Endothelial cell of umbilical vein (primary cell): ENCODE data around the gene PFN3. TPM values are rescaled to one million over a fixed set of nuclear protein-coding genes. Genes with fewer than 3 reads are reported as not detected.

Experiments used
- BruUV-seq: library from RNA; stranded (reverse); fragments of 400-500 nt; replicated peaks from 2 replicates; lab custom pipeline; 2021; lab: Mats Ljungman, UMichigan
- CTCF ChIA-PET: fragments of 300-600, 350-600 bp; sonication (Branson Sonifier 250); formaldehyde crosslinking; loops from one replicate; lab custom pipeline; 2021; ENCODE audit warnings: antibody characterized with exemption, inconsistent platforms; lab: Charles Lee
- POLR2A ChIA-PET: fragments of 300-600, 350-600 bp; sonication (Branson Sonifier 250); formaldehyde crosslinking; loops from one replicate; lab custom pipeline; 2021; ENCODE audit warnings: antibody characterized with exemption, inconsistent platforms; lab: Charles Lee
- DNase-seq: peaks from one replicate; pipeline ENCODE4 v3.0.0-alpha.2; 2011; ENCODE audit warnings: low read depth, low spot score
- FAIRE-seq: peaks from 2 replicates; lab custom pipeline; 2011; peaks lifted over from hg19 to GRCh38; lab: Jason Lieb, UNC
- H2AFZ ChIP-seq: 2 replicates; pipeline ENCODE4 v1.6.0; 2012; ENCODE audit warnings: low read depth, low read length, control low read depth, inconsistent platforms
- H3K27ac ChIP-seq: 2 replicates; pipeline ENCODE4 v1.5.1; 2011; ENCODE audit warnings: low read depth, mild to moderate bottlenecking, control low read depth, low read length, moderate library complexity; ENCODE audit not compliant: insufficient read depth
- H3K27me3 ChIP-seq, 2 experiments: 2 replicates each; pipeline versions ENCODE4 v1.6.0 to v1.6.1; 2011; ENCODE audit warnings: low read length in 2 of 2, mixed read lengths in 1 of 2; ENCODE audit not compliant: control insufficient read depth in 2 of 2, insufficient read depth in 2 of 2
- H3K36me3 ChIP-seq, 2 experiments: 2 replicates in 1 of 2; 3 replicates in 1 of 2; pipeline ENCODE4 v1.5.1; 2011; ENCODE audit warnings: low read length in 2 of 2, mild to moderate bottlenecking in 1 of 2, moderate library complexity in 1 of 2; ENCODE audit not compliant: control insufficient read depth in 2 of 2, insufficient read depth in 2 of 2; ENCODE audit errors: extremely low read depth in 1 of 2
- H3K4me1 ChIP-seq: 3 replicates; pipeline ENCODE4 v1.5.1; 2011; ENCODE audit warnings: mild to moderate bottlenecking, low read length; ENCODE audit not compliant: control insufficient read depth, insufficient read depth; ENCODE audit errors: extremely low read depth
- H3K4me2 ChIP-seq: 2 replicates; pipeline ENCODE4 v1.6.1; 2011; ENCODE audit warnings: low read length, control low read depth, mixed read lengths; ENCODE audit not compliant: insufficient read depth
- H3K4me3 ChIP-seq, 3 experiments: fragments of 200-600 bp in 1 of 3; sonication (generic), shearing (Covaris generic) in 1 of 3; replicated peaks in 1 of 3; 2 replicates each; pipeline ENCODE4 v1.5.1; 2011 to 2016; ENCODE audit warnings: control low read depth in 3 of 3, low read length in 3 of 3, mild to moderate bottlenecking in 2 of 3, inconsistent platforms in 1 of 3, low read depth in 1 of 3, moderate library complexity in 1 of 3; ENCODE audit not compliant: insufficient read depth in 1 of 3
- H3K79me2 ChIP-seq: 2 replicates; pipeline ENCODE4 v1.6.0; 2012; ENCODE audit warnings: low read length, inconsistent platforms; ENCODE audit not compliant: control insufficient read depth, insufficient read depth
- H3K9ac ChIP-seq: replicated peaks from 2 replicates; pipeline ENCODE3; 2011; ENCODE audit warnings: low read length, control low read depth; ENCODE audit not compliant: insufficient read depth; ENCODE audit errors: extremely low read depth
- H3K9me1 ChIP-seq: replicated peaks from 3 replicates; pipeline ENCODE4 v1.6.0; 2011; ENCODE audit warnings: mild to moderate bottlenecking, low read length; ENCODE audit not compliant: control insufficient read depth, insufficient read depth; ENCODE audit errors: extremely low read depth
- H3K9me3 ChIP-seq: replicated peaks from 2 replicates; pipeline ENCODE4 v1.5.1; 2012; ENCODE audit warnings: low read length, inconsistent platforms; ENCODE audit not compliant: control insufficient read depth, insufficient read depth
- H4K20me1 ChIP-seq: replicated peaks from 2 replicates; pipeline ENCODE3; 2011; ENCODE audit warnings: mild to moderate bottlenecking, low read length; ENCODE audit not compliant: control insufficient read depth, insufficient read depth; ENCODE audit errors: extremely low read depth
- EZH2 ChIP-seq: IDR thresholded peaks from 2 replicates; pipeline ENCODE4 v1.6.1; 2012; ENCODE audit warnings: borderline replicate concordance, low read depth, mild to moderate bottlenecking, moderate library complexity, low read length, inconsistent platforms; ENCODE audit not compliant: severe bottlenecking
- FOS ChIP-seq: IDR thresholded peaks from 2 replicates; pipeline ENCODE4 v1.6.1; 2011; ENCODE audit warnings: mild to moderate bottlenecking, low read length, moderate library complexity, borderline replicate concordance; ENCODE audit not compliant: insufficient read depth
- GATA2 ChIP-seq: IDR thresholded peaks from 2 replicates; pipeline ENCODE4 v1.7.0; 2011; ENCODE audit warnings: low read depth, mild to moderate bottlenecking, moderate library complexity, mixed read lengths, low read length; ENCODE audit not compliant: insufficient read length, insufficient read depth
- JUN ChIP-seq: IDR thresholded peaks from 2 replicates; pipeline ENCODE4 v1.6.1; 2011; ENCODE audit warnings: borderline replicate concordance, low read depth; ENCODE audit not compliant: insufficient read length, insufficient read depth
- MAX ChIP-seq: IDR thresholded peaks from 2 replicates; pipeline ENCODE4 v1.6.1; 2011; ENCODE audit not compliant: insufficient read depth, insufficient read length
- MYC ChIP-seq: IDR thresholded peaks from one replicate; pipeline ENCODE4 v1.6.1; 2011; ENCODE audit warnings: mild to moderate bottlenecking, low read depth, low read length
- POLR2A ChIP-seq: IDR thresholded peaks from 2 replicates; pipeline ENCODE4 v1.6.1; 2012; ENCODE audit warnings: low read depth, mild to moderate bottlenecking, control low read depth, low read length
- POLR2AphosphoS5 ChIP-seq: IDR thresholded peaks from 2 replicates; pipeline ENCODE4 v1.6.1; 2012; ENCODE audit warnings: low read depth, mild to moderate bottlenecking, control low read depth, low read length, moderate library complexity; ENCODE audit not compliant: insufficient read depth
- dilution Hi-C: fragments of 300-500 bp; cut with MboI; formaldehyde crosslinking; loops from one replicate; pipeline ENCODE4 v1.15.0; 2019; ENCODE audit warnings: low sequenced_read_pairs; ENCODE audit not compliant: extremely low pct_ligation_motif_present
- intact Hi-C: fragments of 100-400 bp; cut with micrococcal nuclease; formaldehyde crosslinking; loops from one replicate; pipeline ENCODE4 v1.10.0; 2022
- polyA plus RNA-seq, 4 experiments: library from polyadenylated mRNA; depleted of rRNA in 3 of 4; stranded (reverse) in 3 of 4; unstranded in 1 of 4; fragments of >200 nt; gene quantifications; 2 replicates each; pipeline versions ENCODE4 v1.2.1 to v1.2.3, GENCODE V29; 2011 to 2012; ENCODE audit warnings: missing spikeins in 1 of 4
- total RNA-seq: library from RNA; stranded (reverse); gene quantifications from 2 replicates; pipeline ENCODE4 v1.2.3, GENCODE V29; 2021
- TF ChIP-seq, protein P1 (sequence below), 2 donors: IDR thresholded peaks; 1 replicate in 1 of 2; 2 replicates in 1 of 2; pipeline ENCODE4 v1.5.1; 2011; ENCODE audit warnings: low read length in 2 of 2, mild to moderate bottlenecking in 2 of 2, moderate library complexity in 2 of 2, control low read depth in 1 of 2, inconsistent platforms in 1 of 2, low read depth in 1 of 2; ENCODE audit not compliant: insufficient read depth in 1 of 2; ENCODE audit errors: extremely low read depth in 1 of 2

The PFN3 gene
- total and polyA plus RNA-seq, 2 donors (not counting 3 experiments of a cell fraction or from before 2014, with no cell fraction given): not detected

GRCh38 chr5:177365845-177366527 is 34.5 kb downstream of the PFN3 start:
- peak overlapping the region; percentile 94 for H2AFZ ChIP-seq
- no peaks in the 10 kb centered on the region for H3K9me3 ChIP-seq
- no TSS peak for BruUV-seq
- no peaks in the 10 kb centered on the region for H3K79me2 ChIP-seq
- peak overlapping the region; percentile 78 for H3K9ac ChIP-seq
- no peak for DNase-seq
- H3K36me3 ChIP-seq: no peaks in the 10 kb centered on the region
- H4K20me1 ChIP-seq: no peaks in the 10 kb centered on the region
- POLR2A ChIA-PET: interaction anchor here (1.3 kb wide), 1 partner anchor 132 kb away, joined by 3 read pairs; the partner anchor contains the start of gene PDLIM7
- no peak for FAIRE-seq
- peaks cover 16% of the 10 kb centered on the region for H3K4me1 ChIP-seq
- TF ChIP-seq FOS: no peak
- no peaks in the 10 kb centered on the region for H3K27me3 ChIP-seq
- H3K9me1 ChIP-seq: no peaks in the 10 kb centered on the region
- H3K4me2 ChIP-seq: no peak overlapping the region
- H3K4me3 ChIP-seq: no peak overlapping the region
- CTCF ChIA-PET: interaction anchor here (0.8 to 3.9 kb wide), 8 partner anchors 13 to 131 kb away, joined by 3 to 16 read pairs (median 5); partner anchors contain the start of genes LMAN2, PDLIM7 and PRR7
- no peak overlapping the region for H3K27ac ChIP-seq
- dilution Hi-C loops: no loop called here
- intact Hi-C loops: loop anchor here (5.0 kb wide), 1 partner anchor 54 kb away; the partner anchor contains the start of gene MXD3

GRCh38 chr5:177364159-177364962 is 36.1 kb downstream of the PFN3 start:
- Histone ChIP-seq H3K9me3 (no peaks in the 10 kb centered on the region), H3K27me3 (no peaks in the 10 kb centered on the region), H2AFZ (no peak overlapping the region), H3K36me3 (no peaks in the 10 kb centered on the region), H3K4me2 (no peak overlapping the region), H3K27ac (no peak overlapping the region), H3K79me2 (no peaks in the 10 kb centered on the region), H3K9ac (no peak overlapping the region), H3K4me1 (peaks cover 16% of the 10 kb centered on the region), H3K9me1 (no peaks in the 10 kb centered on the region), H4K20me1 (no peaks in the 10 kb centered on the region), H3K4me3 (no peak overlapping the region)
- ChIA-PET POLR2A (no interaction called here), CTCF (interaction anchor here (1.1 kb wide), 1 partner anchor 26 kb away, joined by 3 read pairs; no protein-coding TSS in a partner anchor)
- no peak for FAIRE-seq
- no TSS peak for BruUV-seq
- DNase-seq: no peak
- dilution Hi-C loops (loop anchor here (5.0 kb wide), 1 partner anchor 42 kb away; no protein-coding TSS in a partner anchor), intact Hi-C loops (no loop called here)
- TF ChIP-seq MYC: no peak
- TF ChIP-seq, protein P1, sequence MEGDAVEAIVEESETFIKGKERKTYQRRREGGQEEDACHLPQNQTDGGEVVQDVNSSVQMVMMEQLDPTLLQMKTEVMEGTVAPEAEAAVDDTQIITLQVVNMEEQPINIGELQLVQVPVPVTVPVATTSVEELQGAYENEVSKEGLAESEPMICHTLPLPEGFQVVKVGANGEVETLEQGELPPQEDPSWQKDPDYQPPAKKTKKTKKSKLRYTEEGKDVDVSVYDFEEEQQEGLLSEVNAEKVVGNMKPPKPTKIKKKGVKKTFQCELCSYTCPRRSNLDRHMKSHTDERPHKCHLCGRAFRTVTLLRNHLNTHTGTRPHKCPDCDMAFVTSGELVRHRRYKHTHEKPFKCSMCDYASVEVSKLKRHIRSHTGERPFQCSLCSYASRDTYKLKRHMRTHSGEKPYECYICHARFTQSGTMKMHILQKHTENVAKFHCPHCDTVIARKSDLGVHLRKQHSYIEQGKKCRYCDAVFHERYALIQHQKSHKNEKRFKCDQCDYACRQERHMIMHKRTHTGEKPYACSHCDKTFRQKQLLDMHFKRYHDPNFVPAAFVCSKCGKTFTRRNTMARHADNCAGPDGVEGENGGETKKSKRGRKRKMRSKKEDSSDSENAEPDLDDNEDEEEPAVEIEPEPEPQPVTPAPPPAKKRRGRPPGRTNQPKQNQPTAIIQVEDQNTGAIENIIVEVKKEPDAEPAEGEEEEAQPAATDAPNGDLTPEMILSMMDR (IDR thresholded peaks at IDR 0.05; ENCODE audit: extremely low read depth in 1 of 2, insufficient read depth in 1 of 2, low read depth in 1 of 2, low read length in 2 of 2): no peak
- no peak for TF ChIP-seq MAX
- no peak for TF ChIP-seq EZH2
- no peak for TF ChIP-seq POLR2AphosphoS5
- no peak for TF ChIP-seq JUN
- no peak for TF ChIP-seq FOS
- TF ChIP-seq GATA2: no peak
- no peak for TF ChIP-seq POLR2A
